IPS-NIHi7 (cell line): ENCODE measurements around the gene DOK3.
"Not testable (repeated sequence)": the region's sequence is repeated elsewhere in the genome, so short reads cannot be mapped to it uniquely, and the experiment has no call there.

Source experiments
- DNase-seq: peaks from one replicate; pipeline ENCODE4 v3.0.0; 2012; ENCODE audit warnings: mixed read lengths; ENCODE audit errors: extremely low spot score

DOK3 gene

DNA sequence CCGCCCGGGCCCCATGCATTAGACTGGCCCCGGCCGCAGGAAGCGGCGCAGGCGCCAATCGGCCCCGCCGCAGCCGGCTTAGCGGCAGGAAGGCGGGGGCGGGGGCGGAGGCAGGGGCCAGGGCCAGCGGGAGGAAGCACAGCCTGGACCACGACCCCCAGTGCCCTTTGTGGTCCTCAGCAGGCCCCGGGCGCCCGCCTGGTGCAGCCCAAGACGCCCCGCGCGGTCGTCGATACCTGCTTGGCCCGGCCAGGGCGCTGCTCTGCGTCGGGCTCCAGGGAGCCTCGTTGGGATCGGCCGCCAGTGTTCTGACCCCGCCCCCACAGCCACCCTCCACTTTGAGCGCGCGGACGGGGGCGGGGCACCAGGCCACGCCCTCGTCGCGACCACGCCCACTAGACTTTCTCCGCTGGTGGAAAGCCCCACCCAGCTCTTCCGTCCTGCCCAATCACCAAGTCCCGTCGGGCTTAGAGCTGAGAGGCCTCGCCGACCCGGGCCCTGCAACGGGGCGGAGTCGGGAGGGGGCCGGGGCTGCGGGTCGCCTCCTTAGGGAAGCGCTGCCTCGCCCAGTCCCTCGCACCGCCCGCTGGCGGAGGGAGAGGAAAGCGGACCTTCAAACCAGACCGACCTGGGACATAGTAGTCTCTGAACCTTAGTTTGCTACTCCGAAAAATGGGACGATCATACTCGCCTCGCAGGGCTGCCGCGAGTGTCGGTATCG is 12.2 kb downstream of the DOK3 start, which contains the start of gene PDLIM7:
Gene PDLIM7 (minus strand): TSS at position 313 of the 721 bp plus-strand sequence. CDS start 1,092 bp downstream, outside the sequence.
- DNase-seq, result peak; percentile 98

DNA sequence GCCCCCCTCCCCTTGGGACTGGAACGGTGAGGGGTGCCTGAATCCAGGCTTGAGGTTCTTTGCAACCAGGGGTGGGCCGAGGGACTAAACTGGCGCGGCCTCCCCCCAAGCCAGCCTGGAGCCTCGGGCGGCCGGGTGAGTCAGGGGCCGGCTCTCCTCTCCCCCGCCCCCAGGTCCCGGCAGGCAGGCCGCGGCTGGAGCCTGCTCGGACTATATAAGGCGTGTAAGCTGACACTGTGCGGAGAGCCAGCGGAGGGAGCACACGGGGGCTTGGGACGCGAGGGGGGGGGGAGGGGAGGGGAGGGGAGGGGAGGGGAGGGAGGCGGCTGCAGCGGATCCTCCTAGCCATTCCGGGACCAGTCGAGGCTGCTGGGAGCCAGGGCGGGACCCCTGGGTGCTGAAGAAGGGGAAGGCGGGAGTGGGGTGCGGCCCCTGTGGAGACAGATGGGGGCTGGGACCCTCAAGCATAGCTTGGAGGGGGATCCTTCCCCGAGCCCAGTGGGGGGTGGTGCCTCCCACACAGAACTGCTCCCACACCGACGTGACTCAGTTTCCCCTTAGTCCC is 12.8 kb downstream of the DOK3 start:
- peak; percentile 87 for DNase-seq

DNA sequence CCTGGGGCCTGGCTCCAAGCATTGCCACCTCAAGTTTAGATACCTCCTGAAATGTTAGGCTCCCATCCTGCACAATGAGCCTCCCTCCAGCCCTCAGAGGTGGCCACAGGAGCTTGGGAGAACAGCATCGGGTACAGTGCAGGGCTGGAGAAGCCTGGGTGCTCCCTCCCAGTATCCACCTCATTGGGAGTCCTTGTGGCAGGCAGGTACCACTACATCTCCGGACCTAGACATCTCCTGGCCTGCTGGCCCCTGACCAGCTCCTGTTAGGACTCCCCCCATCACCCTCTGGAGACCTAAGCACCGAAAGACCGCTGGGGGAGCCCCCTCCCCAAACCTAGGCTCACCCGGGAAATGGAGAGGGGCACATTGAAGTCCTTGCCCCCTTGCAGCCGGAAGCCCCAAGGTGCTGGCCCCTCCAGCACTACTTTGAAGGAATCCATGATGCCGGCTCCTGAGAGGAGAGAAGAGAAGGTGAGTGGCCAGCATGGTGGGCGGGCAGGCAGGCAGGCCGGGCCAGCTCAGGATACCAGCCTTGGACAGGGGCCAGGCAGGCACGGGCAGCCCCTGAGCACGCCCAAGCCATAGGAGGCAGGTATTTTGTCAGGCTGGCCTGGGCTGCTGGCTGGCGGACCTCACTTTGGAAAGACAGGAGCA is 13.4 kb downstream of the DOK3 start:
- no peak for DNase-seq

DNA sequence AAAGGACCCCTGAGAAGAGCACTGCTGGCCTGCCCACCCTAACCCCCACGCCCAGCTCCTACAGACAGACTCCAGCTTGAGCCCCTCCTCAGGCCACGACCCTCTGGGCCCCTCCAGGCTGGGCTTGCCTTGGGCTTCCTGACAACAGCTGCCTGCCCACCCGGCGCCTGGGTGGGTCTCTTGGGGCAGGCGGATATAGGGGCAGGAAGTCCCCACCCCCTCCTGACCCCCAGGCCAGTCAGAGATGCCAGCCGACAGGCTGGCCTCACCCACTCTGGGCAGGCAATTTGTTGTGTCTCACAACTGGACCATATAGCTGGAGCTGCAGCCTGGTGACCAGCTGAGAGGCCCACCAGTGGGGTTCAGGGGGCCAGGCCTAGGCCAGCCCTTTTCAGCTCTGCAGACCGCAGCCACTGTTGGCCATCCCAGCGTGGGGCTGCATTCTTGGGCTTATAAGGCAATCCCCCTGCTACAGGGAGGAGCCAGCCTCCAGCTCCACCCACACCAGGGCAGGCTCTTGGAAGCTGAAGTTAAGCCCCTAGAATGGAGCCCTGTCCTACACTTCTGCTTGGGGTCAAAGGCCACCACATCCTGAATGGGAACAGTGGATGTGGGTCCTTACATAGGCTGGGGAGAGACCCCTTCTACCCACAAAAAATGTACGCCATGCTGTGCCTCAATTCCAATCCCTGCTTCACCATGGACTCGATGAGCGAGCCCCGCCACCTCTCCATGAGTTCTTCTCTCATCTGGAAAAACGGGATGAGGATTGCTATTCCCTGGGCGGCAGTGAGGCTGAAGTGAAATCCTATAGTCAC is 14.2 kb downstream of the DOK3 start:
- DNase-seq, result peak; percentile 69

DNA sequence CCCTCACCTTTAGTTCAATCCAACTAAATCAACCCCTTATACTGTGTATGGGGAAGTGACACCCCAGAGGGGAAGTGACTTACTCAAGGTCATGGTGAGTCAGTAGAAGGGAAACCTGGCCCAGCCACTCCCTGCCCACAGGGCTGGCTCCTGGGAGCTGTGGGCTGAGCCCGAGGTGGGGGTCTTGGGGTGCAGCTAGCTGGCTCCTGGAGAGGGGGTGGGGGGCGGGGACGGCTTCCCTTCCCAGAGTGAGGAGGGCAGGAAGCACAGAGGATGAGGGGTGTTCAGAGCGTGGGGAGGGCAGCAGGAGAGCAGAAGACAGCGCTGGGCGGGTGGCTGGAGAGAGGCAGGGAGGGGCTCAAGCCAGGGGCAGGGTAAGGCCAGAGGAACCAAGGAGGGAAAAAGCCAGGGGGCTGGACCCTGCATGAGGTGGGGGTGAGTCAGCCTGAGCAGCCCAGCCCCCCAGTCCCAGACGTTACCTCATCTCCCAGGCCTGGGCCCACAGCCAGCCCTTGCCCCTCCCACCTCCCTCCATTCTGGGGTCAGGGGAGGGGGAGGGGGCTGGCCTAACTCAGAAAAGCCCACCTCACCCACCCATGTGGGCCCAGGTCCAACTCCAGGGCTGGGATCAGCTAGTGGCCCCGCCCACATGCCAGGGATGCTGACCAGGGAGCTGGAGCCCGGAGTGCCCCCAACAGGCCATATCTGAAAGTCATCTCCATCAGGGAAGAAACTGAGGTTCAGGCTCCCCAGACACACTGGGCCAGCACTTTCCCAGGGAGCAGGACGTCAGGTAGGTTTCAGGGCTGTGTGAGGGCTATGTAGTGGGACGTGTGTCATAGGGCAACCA is 15.1 kb downstream of the DOK3 start:
- peak; percentile 46 for DNase-seq

DNA sequence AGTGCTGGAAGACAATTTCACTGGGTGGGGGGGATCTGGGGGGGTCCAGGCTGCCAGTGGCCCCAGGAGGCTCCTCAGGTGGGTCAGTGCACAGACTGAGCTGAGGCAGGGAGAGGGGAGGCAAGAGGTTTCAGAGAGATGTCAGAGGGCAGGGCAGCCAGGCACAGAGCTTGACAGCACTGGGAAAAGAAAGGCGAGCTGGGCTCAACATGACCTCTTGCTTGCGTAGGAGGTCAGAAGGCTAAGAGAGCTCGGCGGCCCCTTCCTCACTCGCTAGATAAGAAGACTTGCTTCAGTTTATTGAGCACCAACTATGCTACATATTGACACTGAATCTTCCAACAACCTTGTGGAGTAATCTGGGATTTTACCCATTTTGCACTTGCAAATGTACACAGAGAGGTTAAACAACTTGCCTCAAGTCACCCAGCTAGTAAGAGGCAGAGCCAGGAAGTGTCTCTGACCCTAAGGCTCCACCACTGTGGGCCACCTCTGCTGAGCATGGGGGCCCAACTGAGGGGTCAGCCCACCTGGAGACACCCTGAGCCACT is 15.8 kb downstream of the DOK3 start:
- no peak for DNase-seq

DNA sequence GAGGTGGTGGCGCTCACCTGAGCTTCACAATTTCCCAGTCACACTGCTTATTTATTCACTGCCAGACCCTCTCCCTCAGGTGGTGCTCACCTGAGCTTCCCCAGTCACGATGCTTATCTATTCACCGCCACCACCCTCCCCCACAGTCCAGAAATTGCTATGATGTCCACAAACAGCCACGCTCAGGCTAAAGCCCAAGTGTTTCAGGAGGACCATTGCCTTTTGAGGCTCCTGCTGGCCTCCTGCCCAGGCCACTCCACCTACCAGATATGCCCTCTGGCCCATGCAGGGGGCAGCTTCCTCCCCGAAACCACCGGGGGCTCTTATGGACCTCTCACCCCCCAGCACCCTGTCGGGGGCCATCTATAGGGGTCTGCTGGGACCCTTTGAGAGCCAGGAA is 16.8 kb downstream of the DOK3 start:
- DNase-seq, result no peak

DNA sequence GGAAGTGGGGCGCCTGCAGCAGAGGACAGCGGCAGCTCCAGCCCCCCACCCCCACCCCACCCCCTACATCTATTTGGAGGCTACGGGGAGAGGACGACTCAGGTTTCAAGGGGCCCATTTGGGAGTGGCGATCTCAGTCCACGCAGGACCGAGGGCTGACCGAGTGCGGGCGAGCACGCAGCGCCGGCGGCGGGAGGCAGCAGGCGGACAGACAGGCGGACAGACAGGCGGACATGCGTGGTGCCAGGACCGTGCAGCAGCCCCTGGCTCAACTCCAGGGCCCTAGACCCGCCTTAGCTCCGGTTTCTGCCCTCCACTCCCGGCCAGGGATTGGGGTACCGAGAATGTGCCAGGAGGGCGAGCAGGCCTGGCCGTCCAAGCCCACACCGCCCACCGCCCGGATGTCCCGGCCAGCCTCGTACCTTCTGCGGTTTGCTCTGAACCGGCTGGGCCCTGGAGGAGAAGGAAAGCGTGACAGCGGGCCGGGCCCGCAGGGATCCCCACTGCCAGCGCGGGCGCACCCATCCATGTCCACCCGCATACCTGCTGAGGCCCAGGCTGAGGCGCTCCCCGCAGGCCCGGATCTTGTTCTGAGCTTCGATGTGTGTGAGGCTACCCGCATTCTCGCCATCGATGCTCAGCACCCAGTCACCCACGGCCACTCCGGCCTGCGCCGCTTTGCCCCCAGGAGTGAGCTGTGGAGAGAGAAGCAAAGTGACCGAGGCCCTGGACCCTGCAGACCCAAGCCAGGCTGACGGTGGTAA is 17.5 kb downstream of the DOK3 start:
- DNase-seq, result no peak

DNA sequence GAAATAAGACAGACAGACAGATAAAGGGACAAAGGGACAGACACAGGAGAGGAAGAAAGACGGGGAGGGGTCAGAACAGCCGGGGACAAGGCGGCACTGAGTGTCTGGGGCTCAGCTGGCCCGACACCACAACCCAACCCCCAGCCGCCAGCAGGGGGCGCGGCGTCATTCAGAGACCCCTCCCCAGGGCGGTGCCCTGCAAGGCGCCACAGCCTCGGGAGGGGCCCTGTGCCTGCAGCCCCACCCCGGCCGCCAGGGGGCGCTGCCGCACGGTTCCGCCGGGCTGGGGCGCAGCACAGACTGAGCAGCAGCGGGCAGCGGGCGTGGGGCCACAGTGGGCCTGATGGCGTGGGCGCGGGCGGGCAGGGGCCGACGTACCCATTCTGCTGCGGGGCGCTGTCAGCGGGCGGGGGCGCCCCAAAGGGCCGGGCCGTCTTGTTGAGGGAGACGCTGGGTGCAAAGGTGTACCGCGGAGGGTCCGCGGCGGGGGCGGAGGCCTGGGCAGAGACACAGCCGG is 18.1 kb downstream of the DOK3 start:
- peak; percentile 91 for DNase-seq

DNA sequence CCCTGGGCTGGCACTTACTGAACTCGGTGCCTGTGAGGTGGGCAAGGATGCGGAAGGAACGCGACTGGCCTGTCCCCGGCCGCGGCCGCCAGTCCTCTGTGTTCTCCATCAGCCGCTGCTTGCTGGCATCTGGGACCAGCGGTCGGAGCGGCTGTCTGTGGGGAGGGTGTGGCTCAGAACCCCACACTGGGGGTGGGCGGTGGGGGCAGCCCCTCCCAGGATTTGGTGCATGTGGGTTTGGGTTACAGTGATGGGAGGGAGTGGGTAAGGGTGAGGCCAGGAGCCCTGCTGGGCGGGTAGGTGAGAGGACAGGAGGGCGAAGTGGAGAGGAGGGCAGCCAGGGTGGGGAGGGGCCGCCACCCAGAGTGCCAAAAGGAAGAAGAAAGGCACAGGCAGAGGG is 18.6 kb downstream of the DOK3 start:
- DNase-seq, result no peak

DNA sequence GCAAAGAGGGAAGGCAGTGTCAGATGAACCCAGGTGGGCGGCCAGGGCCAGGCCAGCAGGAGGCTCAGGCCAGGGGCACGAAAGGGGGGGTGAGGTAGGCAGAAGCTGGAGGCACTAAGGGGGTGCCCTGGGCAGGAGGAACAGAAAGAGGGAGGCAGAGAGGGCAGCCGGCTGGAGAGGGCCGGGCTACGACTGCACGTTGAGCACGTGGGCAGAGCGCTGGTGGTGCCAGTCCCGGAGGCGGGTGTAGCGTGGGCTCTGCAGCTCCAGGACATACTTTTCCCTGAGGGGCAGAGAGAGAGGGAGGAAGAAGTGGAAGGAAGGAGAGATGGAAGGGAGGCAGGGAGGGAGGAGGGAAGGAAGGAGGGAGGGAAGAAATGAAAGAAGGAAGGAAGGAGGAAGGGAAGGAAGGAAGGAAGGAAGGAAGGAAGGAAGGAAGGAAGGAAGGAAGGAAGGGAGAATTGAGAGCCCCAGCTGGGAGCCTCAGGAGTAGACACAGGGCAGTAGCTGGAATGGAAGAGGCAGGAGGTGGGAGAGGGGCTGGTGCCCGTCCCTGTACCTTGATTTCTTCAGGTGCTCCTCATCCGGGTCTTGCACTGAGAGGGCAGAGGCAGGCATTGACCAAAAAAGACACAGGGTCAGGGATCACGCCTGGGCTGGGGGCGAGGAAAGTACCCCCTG is 19.2 kb downstream of the DOK3 start:
- no peak for DNase-seq

DNA sequence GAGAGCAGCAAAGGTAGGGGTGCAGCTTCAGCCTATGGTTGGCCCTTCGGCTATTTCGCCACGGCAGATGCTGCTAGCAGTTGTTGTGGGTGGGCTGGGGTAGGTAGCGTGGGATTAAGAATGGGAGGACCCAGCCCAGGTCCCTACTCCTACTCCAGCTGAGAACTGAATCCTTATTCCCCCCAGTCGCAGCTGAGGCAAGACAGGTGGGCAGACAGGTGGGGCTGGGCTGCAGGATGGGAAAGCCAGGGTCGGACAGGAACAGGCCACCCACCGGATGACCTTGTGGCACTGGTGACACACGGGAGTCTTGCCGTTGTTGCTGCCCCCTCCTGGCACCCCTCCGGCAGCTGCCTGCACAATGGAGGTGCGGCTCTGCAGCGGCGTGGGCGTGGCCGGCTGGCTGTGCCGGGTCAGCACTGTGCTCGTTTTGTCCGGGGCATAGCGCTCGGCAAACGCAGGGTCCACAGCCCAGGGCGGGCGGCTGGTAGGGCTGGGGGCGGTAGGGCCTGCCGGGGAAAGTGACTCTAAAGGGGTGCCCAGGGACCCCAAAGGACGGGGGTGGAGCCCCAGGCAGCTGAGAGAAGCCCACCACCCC is 20.4 kb downstream of the DOK3 start:
- DNase-seq, result no peak

DNA sequence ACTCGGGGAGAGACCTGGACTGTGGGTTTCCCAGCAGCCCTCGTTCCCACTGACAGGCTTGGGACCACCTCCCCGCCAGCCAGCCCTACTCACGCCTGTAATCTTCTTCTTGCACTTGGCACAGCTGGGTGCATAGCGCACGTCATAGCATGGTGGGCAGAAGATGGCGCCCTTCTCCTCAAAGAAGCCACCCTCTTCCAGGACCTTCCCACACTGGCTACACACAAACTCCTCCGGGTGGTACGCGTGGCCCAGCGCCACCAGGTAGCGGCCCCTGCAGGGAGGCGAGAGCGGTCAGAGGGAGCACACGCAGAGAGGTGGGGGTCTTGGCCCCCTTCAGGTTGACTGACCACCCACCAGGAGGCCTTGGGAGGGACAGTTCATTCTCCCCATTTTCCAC is 21.7 kb downstream of the DOK3 start:
- DNase-seq, result no peak

DNA sequence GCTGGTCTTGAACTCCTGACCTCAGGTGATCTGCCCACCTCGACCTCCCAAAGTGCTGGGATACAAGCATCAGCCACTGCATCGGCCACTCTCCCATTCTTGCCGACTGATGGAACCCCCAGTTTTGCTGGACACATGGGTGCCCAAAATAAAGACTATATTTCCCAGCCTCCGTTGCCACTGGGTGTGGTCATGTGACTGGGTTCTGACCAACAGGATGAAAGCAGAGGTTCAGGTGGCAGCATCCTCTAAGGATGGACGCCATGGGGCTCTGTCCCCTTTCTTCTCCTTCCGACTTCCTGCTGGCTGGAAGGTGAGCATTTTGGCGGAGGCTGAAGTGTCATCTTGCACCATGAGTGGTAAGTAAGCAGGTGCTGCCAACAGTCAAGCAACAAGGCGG is 22.5 kb downstream of the DOK3 start:
- DNase-seq, result no peak

DNA sequence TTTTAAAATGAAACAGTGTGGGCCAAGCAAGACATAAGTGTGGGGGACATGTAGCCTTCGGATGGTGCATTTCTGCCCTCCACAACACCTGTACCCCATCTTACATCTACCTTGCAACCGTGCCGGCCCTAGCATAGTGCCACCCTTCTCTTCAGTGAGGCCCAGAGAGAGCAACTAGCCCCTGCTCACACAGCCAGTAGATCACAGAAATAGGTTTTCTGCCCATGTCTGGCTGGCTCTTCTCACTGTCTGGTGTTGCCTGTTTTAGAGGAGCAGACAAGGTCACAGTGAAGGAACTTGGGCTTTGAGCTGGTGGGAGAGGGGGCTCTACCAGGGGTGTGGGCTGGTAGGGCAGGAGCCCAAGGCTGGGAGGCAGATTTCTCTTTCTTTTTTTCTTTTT is 23.4 kb downstream of the DOK3 start:
- no peak for DNase-seq

DNA sequence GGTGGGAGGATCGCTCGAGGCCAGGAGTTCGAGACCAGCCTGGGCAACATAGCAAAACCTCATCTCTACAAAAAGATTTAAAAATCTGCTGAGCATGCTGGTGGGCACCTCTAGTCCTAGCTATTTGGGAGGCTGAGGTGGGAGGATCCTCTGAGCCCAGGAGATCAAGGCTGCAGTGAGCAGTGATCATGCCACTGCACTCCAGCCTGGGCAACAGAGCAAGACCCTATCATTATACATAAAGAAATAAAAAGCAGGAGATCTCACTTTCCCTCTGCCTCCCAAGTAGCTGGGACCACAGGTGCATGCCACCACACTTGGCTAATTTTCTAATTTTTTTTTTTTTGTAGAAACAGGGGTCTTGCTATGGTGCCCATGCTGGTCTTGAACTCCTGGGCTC is 23.9 kb downstream of the DOK3 start:
- DNase-seq, result not testable (repeated sequence)

DNA sequence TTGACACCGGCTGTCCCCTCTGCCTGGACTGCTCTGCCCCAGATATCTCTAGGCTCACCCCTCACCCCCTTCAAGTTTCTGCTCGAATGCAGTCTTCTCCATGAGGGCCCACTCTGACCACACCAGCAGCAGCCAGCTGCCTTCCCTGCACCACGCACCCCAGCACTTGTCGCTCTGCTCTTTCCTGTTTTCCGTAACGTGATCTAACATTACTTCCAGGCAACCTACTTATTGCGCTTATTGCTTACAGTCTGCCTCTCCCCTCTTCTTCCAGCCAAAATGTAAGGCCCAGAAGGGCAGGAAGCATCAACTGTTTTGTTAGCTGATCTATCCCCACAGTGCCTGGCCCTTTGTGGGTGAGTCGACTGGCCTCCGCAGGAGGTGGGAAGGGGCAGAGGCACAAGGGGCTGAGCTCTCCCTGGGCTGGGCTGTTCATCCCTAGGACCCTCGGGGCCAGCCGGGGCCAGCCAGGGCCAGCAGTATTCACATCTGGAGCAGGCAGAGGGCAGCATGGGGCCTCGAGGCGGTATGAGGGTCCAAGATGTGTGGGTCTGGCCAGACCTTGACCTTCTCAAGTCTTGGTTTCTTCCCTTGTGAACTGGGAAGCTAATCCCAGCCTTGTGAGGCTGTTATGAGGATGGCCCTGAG is 24.6 kb downstream of the DOK3 start:
- no peak for DNase-seq
